ENCODE measurements around the gene TNK1.

DNA sequence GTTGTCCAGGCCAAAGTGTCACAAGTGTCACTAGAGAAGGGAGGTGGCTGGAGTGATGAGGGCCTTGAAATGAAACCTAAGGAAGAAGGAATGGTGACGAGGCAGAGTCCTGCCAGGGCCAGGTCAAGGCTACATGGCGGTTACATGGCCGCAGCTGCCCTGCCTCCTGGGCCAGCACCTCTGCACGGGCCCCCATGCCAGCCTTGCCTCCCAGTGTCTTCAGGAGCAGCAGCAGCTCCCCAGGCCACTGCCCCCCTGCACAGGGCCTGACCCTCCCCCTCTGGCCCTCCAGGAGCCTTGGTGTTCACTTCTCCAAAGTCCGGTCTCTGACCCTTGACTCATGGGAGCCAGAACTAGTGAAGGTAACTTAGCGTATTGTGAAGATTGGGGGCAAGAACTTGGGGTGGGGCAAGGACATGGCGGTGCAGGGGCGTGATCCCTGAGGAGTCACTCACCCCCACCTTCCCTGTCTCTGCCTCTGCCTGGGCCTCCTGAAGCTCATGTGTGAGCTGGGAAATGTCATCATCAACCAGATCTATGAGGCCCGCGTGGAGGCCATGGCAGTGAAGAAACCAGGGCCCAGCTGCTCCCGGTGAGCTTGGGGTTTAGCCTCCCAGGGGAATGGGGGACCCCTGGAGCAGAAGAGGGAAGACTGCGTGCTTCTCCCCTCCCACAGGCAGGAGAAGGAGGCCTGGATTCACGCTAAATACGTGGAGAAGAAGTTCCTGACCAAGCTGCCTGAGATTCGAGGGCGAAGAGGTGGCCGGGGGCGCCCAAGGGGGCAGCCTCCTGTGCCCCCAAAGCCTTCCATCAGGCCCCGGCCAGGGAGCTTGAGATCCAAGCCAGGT is 33.0 kb upstream of the TNK1 start:
- TF ChIP-seq CREB1 (IDR thresholded peaks at IDR 0.05; ENCODE audit: low read depth) = no peak
- TF ChIP-seq, protein P1, sequence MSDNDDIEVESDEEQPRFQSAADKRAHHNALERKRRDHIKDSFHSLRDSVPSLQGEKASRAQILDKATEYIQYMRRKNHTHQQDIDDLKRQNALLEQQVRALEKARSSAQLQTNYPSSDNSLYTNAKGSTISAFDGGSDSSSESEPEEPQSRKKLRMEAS (IDR thresholded peaks at IDR 0.05) = no peak
- TF ChIP-seq ZBTB7A (IDR thresholded peaks at IDR 0.05; ENCODE audit: low read depth) = no peak
- no peak for TF ChIP-seq YY1 (IDR thresholded peaks at IDR 0.05; ENCODE audit: low read depth)
- no peak for TF ChIP-seq EP300 (IDR thresholded peaks at IDR 0.05; ENCODE audit: borderline replicate concordance)
- TF ChIP-seq, protein P2, sequence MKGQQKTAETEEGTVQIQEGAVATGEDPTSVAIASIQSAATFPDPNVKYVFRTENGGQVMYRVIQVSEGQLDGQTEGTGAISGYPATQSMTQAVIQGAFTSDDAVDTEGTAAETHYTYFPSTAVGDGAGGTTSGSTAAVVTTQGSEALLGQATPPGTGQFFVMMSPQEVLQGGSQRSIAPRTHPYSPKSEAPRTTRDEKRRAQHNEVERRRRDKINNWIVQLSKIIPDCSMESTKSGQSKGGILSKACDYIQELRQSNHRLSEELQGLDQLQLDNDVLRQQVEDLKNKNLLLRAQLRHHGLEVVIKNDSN (IDR thresholded peaks at IDR 0.05) = no peak
- no peak for TF ChIP-seq TAF1 (IDR thresholded peaks at IDR 0.05; ENCODE audit: low read depth)
- no peak for TF ChIP-seq EGR1 (IDR thresholded peaks at IDR 0.05)
- TF ChIP-seq TEAD4 (IDR thresholded peaks at IDR 0.05) = no peak
- no peak for TF ChIP-seq CEBPB (IDR thresholded peaks at IDR 0.05)
